ENCODE results near the gene SLC6A8. TPM values are rescaled to one million over a fixed set of nuclear protein-coding genes. Genes with fewer than 3 reads are reported as not detected.
"Not testable (repeated sequence)": the region's sequence is repeated elsewhere in the genome, so short reads cannot be mapped to it uniquely, and the experiment has no call there.

The SLC6A8 gene
- total RNA-seq, 1 donor from 2014 or later = 22.0 TPM

DNA sequence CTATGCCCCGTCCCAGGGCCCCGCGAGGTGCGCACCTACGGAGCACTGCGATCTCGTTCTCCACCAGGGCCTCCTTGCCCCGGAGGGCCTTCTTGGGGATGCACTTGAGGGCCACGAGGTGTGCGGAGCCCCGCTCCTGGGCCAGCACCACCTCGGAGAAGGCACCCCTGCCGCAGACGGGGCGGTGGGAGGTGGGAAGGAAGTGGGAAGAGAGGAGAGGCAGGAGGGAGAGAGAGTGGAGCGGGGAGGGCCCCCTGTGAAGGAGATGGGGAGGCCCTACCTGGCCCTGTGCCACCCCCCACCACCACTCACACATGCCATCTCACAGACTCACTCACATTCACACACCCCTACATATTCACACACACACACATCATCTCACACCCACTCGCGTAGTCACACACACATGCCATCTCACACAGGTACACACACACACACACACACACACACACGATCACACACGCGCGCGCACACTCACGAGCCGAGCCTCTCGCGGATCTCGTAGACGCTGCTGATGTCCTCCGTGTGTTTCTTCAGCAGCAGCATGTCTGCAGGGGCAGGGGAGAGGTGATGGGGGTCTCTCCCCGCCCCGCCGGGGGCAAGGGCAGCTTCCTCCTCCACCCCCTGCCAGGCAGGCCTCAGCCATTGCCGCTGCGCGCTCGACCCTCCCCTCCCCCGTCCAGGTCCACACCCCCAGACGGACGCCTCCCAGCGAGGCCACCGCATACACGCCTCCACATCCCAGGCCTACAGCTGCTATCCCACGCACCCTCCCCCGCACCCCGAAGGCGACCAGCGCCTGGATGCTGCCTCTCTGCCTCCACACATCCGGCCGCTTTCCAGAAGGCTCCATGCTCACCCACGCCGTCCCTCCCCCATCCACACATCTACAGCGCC lies 14.9 kb upstream of the SLC6A8 start:
- DNase-seq = no peak

DNA sequence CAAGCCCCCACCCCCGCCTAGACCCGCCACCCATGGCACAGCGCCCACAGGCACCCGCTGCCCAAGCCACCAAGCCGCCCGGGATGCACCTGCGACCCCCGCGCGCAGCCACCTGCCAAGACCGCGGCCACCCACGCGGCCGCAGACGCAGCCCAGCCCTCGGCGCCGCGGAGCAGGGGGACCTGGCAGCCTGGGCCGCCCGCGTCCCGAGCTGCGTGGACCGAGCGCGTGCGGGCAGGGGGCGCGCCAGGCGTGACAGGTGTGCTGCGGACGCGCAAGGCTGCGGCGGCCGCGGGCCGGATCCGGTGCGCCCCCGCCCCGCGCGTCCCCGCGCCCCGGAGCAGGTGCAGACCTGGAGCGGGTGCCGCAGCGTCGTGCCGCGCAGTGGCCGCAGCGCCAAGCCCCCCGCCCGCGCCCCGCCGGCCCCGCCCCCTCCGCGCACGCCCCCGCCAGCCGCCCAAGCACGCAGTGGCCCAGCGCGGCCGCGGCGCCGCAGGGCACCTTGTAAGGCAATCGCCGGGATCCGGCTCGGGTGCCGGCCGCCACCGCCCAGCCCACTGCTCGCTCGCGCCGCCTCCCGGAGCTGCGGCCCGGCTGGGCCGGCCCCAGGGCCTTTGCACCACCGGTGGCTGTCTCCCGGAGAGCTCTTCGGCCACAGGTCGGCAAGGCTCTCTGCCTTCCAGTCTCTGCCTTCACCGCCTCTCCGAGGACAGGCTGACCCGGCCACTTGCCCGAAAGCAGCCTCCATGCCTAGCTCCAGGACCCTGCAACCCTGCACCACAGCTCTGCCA lies 14.1 kb upstream of the SLC6A8 start, which contains the start of gene PNCK:
Gene PNCK, minus strand, starts transcription at position 386 of the 791 bp plus-strand sequence. CDS start 737 bp downstream, outside the sequence.
- no peak for DNase-seq

DNA sequence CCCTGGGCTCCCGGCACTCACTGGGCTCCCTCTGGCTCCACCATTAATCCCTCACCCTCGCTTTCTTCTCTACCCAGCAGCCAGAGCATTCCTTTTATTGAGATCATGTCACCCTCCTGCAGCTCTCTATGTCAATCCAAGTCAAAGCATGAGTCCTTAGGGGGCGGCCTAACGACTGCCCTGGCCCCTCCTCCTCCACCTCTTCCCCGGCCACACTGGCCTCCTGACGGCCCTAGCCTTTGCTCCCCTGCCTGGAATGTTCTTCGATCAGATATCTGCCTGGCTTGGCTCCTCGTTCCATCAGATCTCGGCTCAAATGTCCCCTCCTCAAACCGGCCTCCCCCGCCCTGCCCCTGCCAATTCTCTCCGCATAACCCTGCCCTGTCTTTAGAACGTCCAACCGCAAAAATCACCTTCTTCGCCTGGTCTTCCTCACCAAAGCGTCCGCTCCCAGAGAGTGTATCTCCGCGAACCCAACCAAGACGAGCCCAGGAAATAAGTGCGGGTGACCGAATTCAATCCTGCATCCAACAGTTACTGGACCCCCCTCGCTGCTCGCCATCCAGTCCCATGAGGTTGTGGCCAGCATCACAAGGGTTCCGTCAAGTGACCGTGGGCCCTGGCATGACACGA lies 13.4 kb upstream of the SLC6A8 start:
- DNase-seq = no peak

DNA sequence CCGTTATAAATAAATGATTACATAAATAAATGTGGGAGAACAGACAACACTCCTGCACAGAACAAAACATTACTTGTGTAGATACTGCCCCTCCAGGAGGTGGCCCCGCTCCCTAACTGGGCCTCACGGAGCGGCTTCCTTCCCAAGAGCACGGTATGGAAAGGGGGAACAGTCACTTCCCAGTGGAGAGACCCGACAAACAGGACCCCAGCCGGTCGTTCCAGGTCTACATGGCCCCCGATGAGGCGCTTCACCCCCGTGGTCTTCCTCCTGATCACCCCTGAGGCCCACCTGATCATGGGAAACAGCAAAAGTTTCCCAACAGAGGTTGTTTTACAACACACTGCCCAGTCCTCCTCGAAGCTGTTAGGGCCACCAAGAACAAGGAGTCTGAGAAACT lies 6.6 kb upstream of the SLC6A8 start:
- no peak for DNase-seq

DNA sequence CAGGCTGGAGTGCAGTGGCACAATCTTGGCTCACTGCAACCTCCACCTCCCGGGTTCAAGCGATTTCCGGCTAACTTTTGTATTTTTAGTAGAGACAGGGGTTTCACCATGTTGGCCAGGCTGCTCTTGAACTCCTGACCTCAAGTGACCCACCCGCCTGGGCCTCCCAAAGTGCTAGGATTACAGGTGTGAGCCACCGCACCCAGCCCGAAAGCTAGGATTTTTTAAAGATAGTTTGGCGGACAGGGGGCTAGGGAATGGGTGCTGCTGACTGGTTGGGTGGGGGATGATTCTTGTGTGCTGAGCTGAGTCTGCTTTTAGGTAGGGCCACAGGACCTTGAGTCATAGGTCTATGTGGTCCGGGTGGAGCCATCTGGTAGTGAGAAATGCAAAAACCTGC lies 4.2 kb upstream of the SLC6A8 start:
- not testable (repeated sequence) for DNase-seq

DNA sequence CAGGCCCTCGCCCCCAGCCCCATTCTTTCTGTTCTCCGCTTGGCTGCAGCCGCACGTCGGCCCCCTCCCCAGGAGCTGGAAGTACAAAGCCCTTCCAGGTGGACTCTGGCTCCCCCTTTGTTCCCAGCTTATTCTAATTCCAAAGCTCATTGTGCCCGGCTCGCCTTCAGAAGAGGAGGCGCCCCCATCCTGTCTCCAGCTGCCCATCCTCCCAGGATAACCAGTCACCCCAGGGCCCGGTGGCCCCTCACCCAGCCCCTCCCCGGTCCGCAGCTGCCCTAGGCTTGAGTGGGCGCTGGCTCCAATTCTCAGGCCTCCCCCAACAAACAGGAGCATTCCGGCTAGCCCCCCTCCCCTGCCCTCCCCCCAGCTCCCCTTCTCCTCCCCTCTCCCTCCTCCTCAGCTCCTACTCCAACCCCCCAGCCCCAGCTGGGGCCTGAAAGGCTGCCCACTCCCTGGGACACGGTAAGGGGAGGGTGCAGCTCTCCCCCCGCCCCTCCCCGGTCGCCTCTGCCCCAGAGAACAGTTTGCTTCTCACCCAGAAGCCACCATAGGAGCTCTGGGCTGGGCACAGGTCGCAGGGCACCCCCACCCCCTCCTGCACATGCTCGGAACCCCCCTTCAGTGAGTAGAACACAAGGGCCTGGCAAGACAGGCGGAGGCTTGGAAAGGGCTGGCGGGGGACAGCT lies 3.1 kb upstream of the SLC6A8 start:
- DNase-seq = no peak

DNA sequence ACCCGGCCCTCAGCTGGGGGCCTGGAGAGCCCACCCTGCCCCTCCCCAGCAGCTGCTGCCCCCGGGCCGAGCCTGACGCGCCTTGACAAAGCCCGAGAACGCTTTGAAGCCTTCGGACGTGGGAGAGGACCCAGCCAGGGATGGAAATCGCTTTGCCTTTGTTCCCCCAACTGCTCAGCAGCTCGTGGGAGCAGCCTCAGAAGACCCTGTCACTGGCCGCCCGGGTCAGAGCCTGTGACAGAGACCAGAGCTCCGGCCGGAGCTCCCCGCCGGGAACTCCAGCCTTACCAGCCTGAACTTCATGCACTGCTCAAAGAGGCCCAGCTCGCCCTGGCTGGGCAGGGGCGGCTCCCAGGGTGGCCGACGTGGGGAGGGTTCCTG lies 2.6 kb upstream of the SLC6A8 start:
- DNase-seq = no peak

DNA sequence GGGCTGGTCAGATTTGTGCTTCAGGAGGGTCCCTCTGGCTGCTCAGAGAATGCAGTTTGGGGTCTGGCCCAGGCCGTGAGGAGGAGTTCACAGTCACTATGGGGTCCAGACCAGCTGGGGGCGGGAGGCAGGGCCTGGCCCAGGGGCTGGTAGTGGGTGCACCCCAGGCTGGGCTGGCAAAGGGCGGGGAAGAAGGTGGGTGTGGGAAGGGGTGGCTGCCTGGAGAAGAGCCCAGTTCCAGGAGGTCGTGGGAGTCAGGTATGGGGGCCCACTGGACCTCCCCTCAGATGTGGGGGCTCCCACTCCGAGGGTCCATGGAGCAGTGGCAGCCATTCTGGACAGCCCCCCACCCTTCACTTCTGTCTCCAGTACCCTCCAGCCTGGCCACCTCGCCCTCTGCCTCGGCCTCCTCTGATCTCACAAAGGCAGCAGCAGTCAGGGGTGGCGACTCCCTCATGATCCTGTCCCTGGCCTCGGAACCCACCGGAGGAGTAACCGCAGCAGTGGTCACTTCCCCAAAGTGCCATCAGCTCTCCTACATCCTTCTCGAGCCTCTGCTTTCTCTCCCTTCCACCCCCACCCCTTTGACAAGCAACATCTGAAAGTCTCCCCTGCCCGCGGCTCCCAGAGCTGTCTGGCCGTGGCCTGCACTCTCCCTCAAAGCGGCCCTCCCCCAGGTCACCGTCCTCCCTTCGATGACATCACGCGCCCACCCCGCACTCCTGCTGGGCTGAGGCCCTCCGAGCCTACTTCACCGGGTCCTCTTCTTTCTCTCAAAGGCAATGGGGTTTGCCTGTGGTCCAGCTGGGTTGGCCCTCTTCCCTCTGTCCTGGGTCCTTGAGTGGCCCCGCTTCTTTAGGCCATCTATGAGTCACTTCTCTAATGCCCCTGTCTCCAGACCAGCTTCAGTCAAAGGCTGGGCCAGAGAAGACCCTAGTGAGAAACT lies 1.7 kb upstream of the SLC6A8 start:
- DNase-seq = no peak

DNA sequence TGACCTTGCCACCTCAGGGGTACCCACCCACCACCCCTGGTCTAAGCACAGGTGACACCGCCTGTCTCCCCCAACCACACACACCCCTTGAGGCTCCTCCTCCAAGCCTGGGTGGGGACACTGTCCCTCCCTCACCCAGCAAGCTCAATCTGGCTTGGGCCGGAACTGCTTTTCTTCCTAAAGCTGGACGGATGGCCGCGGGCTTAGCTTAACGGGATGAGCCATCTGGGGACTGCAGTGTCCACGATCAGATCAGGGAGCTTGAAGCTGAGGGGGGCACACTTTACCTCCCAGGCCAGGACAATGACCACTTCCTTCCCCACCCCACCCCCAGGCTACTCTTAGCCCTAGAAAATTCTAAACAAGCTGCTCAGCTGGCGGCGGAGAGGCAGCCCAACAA lies 1.0 kb upstream of the SLC6A8 start:
- DNase-seq = no peak

DNA sequence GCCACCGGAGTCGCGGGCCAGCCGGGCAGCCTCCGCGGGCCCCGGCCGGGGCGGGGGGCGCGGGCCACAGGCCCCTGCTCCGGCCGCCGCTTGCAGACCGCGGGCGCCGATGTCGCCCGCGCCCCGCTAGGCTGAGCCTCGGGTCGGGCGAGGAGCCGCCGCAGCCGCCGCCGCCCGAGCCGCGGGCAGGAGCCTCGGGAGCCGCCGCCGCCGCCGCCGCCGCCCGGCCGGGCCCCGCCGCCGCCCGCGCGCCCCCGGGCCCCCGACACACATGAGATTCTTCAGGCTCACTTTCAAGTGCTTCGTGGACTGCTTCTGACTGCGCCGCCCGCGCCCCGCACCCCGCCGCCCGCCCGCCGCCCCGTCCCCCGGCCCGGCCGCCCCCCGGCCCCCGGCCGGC lies 345 bp downstream of the SLC6A8 start:
- no peak for DNase-seq

DNA sequence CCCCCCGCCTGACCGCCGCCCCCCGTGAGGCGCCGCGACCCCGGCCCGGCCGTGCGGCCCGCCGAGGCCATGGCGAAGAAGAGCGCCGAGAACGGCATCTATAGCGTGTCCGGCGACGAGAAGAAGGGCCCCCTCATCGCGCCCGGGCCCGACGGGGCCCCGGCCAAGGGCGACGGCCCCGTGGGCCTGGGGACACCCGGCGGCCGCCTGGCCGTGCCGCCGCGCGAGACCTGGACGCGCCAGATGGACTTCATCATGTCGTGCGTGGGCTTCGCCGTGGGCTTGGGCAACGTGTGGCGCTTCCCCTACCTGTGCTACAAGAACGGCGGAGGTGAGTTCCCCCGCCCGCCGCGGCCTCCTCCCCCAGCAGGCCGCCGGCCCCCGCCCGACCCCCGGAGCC lies 780 bp downstream of the SLC6A8 start:
- DNase-seq = no peak

DNA sequence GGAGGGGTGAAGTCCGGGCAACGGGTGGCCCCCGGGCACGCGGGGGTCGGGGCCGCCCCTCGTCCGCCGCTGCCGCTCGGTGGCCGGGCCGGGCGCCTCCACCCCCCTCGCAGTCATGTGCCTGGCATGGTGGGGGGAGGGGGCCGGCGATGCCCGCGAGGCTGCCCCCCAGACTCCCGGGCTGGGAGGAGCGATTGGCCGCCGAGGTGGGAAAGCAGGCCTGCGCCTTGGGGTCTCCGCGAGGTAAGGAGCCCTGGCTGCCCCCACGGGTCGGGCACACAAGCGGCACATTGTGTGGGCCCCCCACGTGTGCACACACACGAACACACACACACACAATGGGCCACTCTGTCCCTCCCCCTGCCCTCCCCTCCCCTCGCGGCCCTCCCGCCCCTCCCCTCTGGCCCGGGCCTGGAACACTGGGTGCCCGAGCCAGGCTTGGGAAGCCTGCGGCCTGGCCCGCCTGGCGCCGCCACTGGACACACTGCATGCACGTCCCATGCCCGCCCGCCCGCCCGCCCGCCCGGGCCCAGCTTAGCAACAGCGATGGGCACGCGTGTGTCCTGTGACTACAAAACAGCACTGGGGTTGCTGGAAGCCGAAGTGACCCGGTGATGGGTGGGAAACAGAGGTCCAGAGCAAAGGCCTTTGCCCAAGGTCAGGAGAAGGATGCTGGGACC lies 1.3 kb downstream of the SLC6A8 start:
- no peak for DNase-seq

DNA sequence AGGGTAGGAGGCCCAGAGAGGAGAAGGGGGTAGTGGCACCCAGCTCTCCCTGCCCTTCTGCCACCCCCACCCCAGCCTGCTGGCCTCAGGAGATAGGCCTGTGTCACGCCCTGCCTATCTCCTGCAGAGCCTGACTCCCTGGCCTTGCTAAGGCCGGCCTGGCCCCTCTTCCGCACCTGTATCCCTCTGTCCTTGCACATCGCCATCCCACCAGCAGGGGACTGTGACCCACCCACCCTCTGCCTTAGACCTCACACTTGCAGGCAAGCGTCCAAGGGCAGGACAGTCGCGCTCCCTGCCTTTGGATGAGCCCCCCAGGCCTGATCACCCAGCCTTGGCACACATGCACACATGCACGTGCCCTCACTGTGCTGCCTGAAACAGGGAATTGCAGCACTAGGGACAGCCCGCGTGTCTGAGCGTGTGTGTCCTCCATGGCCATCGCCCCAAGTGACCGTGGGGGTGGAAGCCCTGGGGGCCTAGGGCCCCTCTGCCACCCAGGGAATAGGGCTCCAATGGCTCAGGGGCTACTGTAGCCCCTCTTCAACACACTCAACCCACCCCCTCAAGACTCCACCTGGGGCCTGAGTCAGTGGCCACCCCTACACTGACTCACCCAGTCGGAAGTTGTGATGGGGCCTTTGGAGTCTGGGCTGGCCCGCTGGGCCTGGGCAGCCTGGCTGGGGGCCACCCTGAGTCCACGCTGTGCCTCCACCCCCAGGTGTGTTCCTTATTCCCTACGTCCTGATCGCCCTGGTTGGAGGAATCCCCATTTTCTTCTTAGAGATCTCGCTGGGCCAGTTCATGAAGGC lies 2.1 kb downstream of the SLC6A8 start:
- DNase-seq = no peak

DNA sequence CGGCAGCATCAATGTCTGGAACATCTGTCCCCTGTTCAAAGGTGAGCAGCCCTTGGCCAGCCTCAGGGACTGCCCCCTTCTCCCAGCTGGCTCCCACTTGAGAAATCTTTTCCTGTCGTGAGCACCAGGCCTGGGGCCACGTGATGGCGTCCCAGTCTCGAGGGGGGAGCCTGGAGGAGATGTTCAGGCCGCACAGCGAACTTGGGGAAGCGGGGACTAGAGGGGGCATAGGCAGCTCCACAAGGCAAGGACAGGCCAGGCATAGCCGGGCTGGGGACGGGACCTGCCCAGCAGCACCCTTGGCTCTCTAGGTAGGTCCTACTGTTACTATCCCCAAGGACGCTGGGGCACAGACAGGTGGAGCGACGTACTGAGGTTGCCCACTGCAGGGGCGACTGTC lies 2.7 kb downstream of the SLC6A8 start:
- no peak for DNase-seq

DNA sequence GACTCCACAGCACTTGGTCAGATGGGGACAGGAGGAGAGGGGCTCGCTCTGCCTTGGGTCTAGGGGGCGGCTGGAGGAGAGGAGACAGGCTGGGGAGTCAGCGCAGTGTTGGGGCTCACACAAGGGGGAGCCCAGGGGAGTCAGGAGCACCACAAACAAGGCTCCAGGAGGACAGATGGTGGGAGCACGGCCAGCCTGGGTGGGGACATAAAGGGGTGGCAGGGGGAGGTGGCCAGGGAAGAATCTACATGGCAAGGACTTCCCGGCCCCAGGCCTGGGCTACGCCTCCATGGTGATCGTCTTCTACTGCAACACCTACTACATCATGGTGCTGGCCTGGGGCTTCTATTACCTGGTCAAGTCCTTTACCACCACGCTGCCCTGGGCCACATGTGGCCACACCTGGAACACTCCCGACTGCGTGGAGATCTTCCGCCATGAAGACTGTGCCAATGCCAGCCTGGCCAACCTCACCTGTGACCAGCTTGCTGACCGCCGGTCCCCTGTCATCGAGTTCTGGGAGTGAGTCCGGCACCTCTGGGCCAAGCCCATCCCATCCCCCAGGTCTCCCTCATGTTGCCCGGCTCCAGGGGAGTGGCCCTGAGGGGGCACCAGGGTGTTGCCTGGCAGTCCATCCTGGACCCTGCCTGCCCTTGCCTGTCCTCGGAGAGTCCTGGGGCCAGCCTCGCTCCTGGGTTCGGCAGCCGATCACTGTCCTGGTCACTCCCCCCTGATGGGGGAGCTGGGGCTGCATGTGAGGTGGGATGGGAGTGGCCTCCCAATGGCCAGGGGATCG lies 3.5 kb downstream of the SLC6A8 start:
- DNase-seq = not testable (repeated sequence)

DNA sequence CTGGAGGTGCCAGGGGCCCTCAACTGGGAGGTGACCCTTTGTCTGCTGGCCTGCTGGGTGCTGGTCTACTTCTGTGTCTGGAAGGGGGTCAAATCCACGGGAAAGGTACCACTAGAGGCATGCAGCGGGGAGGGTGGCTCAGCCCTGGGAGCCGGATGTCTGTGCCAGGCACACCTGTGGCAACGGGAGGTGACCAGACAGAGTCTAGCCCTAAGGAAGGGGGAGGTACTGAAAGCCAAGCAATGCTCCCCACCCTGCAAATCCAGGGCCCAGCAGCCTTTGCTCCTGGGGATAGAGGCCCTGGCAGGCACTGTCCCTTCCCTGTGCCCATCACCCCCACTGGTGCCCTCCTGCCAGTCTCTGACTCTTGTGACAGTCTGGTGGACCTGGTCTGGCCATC lies 4.3 kb downstream of the SLC6A8 start:
- no peak for DNase-seq

DNA sequence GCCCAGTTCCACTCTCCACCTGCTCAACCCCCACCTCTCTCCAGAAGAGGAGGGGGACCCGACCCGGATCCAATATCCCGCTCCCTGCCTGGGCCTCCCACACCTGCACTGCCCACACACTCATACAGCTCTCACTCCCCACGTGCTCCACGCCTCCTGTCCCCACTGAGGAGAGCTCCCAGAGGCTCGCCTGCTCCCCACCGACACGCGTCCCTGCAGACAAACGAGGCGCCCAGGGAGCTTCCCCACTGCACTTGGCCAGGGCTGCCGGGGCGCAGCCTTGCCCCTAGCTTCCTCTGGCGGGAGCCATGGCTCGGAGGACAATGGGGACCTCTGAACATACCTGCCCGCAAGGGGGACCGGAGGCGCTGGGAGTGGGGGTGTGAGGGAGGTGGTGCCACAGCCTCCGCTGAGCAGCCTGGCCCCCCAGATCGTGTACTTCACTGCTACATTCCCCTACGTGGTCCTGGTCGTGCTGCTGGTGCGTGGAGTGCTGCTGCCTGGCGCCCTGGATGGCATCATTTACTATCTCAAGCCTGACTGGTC lies 5.0 kb downstream of the SLC6A8 start:
- DNase-seq = no peak
